GM12892 (cell line): ENCODE data around the gene TAPBPL.
"Not testable (repeated sequence)": the region's sequence is repeated elsewhere in the genome, so short reads cannot be mapped to it uniquely, and the experiment has no call there.

Experiments
- DNase-seq: peaks from one replicate; pipeline ENCODE4 v3.0.0; 2011; ENCODE audit not compliant: insufficient read length
- FAIRE-seq: peaks from 2 replicates; lab custom pipeline; 2011; peaks lifted over from hg19 to GRCh38; lab: Jason Lieb, UNC
- POLR2A ChIP-seq: IDR thresholded peaks from 2 replicates; pipeline ENCODE4 v1.6.1; 2011; ENCODE audit warnings: low read depth, low read length, control low read depth
- POLR2AphosphoS5 ChIP-seq: IDR thresholded peaks from 2 replicates; pipeline ENCODE4 v1.6.1; 2011; ENCODE audit warnings: low read depth, low read length, control low read depth
- TAF1 ChIP-seq: IDR thresholded peaks from 2 replicates; pipeline ENCODE4 v1.6.1; 2011; ENCODE audit warnings: low read depth, mild to moderate bottlenecking, control low read depth, low read length, borderline replicate concordance

The TAPBPL gene

DNA sequence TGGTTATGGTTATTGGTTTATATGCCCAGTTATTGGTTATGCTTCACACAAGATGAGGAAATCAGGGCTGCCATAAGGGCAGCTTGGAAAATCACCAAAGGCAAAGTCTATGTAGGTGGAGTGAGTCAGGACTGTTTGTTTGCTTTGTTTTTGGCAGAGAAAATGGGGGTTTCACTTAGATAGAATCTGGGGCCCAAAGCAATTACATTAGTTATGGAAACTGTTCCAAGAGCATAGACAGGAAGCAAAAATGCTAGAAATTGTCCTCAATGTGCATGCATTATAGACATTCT is 16.4 kb downstream of the TAPBPL start:
- TF ChIP-seq POLR2AphosphoS5 = no peak
- TF ChIP-seq POLR2A = no peak
- no peak for TF ChIP-seq TAF1
- DNase-seq (no peak), FAIRE-seq (no peak)

DNA sequence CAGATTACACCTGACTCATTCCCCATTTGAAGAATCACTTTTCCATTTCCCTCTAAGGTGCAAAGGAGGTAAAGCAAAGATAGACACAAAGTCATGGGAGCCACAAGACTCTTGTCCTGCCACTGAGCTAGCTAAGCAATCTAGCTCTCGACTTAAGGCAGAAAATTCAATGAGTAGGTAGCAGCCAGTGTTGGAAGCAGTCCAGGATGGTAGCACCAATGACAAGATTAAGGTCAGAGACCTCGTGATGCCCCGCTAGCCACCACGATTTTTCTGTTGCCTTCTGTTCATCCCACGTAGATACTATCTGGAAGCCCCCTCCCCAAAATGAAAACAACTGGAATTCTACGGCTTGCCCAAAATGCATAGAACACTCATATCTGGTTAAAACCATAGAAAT is 17.2 kb downstream of the TAPBPL start:
- DNase-seq (no peak), FAIRE-seq (no peak)
- TF ChIP-seq TAF1 (no peak), POLR2AphosphoS5 (no peak), POLR2A (no peak)

DNA sequence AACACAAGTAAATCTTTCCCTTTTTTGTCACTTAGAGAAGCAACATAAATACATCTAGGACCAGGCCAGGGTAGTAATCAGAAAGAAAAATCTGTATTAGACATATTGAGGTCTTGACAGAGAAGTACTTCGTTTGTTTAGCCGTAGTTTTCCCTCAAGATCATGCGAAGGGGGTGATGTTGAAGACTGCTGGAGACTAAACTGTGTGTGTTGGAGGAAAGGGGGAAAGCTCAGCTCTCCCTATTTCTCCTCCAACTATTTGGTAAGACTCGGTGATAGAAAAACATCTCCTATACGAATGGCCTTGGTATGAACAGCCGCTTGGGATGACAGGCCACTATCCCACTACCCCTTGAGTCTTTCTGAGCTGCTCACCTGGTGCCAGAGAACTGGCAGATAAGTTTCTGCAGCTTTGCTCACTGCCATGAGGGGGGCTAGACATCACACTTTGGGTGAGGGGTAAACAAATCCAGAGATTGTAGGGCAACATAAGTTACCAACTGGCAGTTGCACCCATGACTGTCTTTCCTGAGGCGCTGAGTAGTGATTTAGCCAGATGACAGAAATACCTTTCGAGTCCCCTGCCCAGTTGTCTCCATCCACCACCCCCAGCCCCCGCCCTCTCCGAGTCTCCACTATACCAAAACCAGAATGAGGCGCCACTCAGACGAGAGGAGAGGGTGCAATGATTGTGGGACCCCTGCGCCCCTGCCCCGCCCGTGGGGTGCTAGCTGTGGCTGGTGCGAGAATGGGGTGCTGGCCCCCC is 17.9 kb downstream of the TAPBPL start:
- peak; percentile 5 for FAIRE-seq
- TF ChIP-seq POLR2AphosphoS5 = no peak
- TF ChIP-seq POLR2A = no peak
- TF ChIP-seq TAF1 = no peak
- no peak for DNase-seq

DNA sequence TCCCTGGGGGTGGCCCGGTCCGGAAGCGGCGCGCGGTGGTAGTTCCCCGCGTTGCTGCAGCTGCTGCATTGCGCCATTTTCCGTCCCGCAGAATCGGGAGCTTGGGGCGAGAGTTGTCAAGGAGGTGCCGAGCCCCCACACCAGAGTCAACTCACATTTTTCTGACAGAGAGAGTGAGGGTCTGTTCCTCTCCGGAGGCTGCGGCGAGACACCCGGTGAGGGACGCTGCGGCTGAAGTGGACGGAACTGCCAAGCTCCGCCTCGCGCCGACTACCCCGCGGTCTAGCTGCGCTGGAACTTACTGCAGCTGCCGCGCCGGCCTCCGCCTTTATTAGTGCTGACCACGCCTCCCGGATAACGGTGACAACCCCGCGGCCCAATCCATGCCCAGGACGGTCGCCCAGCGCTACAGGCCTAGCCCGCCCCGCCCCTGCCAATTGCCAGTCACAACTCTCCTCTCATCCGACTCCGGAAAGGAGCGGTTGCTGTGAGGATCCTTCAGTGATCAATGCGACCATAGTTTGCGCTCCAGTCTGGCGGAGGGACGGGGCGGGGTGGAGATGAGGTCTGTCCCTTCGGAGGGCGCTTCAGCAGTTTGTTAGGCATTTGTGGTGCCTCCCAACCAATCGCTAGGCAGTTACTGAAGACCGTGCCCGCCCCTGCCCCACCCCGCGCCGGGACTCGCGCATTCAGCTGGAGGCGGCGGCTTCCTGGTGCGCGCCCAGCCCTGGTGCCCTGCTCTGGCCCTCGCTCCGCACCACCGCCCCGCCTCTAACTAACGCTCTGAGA is 18.7 kb downstream of the TAPBPL start, which contains the start of gene VAMP1:
TSS of gene VAMP1 (minus strand) at position 303 of the 789 bp plus-strand sequence. CDS start at position 157, 146 bp downstream.
- FAIRE-seq = peak; percentile 98
- peak; percentile 94 for DNase-seq
- peak; percentile 100 for TF ChIP-seq POLR2AphosphoS5
- TF ChIP-seq POLR2A = peak; percentile 100
- TF ChIP-seq TAF1 = peak; percentile 96

DNA sequence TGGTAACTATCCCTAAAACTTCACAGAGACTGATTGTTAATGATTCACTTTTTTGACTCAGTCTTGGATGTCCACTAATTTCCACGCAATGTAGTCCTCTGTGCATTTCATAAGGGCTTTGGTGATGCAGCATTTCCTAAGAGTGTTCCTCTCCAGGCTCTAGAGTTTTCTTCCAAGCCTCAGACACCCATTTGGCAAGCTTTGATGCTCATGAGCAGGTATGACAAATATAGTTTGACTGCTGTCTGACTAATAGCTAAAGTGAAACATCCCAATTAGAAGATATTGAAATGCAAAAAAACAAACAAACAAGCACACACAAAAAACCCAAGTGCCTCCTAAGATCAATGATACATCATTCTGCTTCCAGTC is 20.1 kb downstream of the TAPBPL start:
- TF ChIP-seq POLR2A = no peak
- no peak for TF ChIP-seq POLR2AphosphoS5
- TF ChIP-seq TAF1 = no peak
- FAIRE-seq = no peak
- DNase-seq = no peak

DNA sequence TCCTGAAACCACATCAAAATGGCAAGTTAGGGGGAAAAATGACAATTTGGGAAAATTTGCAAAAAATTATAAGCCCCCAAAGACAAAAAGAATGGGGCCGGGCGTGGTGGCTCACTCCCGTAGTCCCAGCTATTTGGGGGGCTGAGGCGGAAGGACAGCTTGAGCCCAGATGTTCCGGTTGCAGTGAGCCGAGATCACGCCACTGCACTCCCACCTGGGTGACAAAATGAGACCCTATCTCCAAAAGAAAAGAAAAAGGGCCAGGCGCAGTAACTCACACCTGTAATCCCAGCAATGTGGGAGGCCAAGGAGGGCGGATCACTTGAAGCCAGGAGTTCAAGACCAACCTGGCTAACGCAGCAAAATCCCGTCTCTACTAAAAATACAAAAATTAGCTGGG is 20.6 kb downstream of the TAPBPL start:
- TF ChIP-seq POLR2A = no peak
- no peak for TF ChIP-seq TAF1
- TF ChIP-seq POLR2AphosphoS5 = no peak
- no peak for DNase-seq
- no peak for FAIRE-seq

DNA sequence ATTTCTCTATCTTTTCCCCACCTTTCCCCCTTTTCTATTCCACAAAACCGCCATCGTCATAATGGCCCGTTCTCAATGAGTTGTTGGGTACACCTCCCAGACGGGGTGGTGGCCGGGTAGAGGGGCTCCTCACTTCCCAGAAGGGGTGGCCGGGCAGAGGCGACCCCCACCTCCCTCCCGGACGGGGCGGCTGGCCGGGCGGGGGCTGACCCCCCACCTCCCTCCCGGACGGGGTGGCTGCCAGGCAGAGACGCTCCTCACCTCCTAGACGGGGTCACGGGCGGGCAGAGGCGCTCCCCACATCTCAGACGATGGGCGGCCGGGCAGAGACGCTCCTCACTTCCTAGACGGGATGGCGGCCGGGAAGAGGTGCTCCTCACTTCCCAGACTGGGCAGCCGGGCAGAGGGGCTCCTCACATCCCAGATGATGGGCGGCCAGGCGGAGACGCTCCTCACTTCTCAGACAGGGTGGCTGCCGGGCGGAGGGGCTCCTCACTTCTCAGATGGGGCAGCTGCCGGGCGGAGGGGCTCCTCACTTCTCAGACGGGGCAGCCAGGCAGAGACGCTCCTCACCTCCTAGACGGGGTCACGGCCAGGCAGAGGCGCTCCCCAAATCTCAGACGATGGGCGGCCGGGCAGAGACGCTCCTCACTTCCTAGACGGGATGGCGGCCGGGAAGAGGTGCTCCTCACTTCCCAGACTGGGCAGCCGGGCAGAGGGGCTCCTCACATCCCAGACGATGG is 23.6 kb downstream of the TAPBPL start:
- DNase-seq, FAIRE-seq: not testable (repeated sequence)

DNA sequence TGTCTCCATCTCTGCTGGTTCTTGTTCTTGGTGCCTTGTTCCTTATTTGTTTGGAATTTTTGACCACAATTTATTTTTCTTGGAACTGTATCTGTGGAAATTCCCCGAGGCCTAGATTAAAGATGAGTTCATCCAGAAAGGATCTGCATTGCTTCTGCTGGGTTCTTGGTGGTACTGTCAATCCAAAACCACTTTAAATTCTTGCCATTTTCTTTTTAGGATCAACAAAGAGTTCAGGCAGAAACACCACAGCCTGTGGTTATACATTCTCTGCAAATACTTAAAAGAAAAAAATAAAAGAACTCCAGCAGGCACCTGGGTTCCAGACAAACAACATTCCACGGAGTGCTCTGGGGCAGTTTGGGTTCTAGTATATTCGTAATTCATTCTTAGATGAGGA is 24.6 kb downstream of the TAPBPL start:
- no peak for DNase-seq
- no peak for FAIRE-seq
- no peak for TF ChIP-seq TAF1
- TF ChIP-seq POLR2AphosphoS5 = no peak
- TF ChIP-seq POLR2A = no peak

DNA sequence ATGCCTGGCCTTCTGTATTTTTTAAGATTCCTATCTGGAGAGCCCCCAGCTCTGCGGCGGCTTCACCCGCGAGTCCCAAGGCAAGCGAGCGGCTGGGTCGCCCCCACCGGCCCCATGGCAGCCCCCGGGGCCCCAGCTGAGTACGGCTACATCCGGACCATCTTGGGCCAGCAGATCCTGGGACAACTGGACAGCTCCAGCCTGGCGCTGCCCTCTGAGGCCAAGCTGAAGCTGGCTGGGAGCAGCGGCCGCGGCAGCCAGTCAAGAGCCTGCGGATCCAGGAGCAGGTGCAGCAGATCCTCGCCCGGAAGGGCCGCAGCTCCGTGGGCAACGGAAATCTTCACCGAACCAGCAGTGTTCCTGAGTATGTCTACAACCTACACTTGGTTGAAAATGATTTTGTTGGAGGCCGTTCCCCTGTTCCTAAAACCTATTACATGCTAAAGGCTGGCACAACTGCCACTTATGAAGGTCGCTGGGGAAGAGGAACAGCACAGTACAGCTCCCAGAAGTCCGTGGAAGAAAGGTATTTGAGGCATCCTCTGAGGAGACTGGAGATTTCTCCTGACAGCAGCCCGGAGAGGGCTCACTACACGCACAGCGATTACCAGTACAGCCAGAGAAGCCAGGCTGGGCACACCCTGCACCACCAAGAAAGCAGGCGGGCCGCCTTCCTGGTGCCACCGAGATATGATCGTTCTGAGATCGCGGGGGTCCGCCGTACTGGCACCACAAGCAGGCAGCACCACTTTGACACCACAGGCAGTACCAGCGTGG is 25.9 kb downstream of the TAPBPL start:
- DNase-seq, FAIRE-seq: not testable (repeated sequence)

DNA sequence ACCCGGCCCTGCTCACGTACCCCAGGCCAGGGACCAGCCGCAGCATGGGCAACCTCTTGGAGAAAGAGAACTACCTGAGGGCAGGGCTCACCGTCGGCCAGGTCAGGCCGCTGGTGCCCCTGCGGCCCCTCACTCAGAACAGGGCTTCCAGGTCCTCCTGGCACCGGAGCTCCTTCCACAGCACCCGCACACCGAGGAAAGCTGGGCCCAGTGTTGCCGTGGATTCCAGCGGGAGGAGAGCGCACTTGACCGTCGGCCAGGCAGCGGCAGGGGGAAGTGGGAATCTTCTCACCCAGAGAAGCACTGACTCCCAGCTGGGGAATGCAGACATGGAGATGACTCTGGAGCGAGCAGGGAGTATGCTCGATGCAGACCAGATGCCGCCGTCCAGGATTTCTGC is 26.6 kb downstream of the TAPBPL start:
- DNase-seq (no peak), FAIRE-seq (no peak)

DNA sequence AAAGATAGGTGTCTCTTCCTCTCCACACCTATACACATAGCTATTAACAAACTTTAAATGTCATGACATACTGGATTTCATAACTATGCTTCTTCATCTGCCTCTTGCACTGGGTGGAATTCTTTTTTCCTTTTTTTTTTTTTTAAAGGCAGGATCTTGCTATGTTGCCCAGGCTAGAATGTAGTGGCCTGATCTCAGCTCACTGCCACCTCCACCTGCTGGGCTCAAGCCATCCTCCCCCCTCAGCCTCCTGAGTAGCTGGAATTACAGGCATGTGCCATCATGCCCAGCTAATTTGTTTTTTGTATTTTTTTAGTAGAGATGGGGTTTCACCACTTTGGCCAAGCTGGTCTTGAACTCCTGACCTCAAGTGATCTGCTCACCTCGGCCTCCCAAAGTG is 36.4 kb downstream of the TAPBPL start:
- no peak for FAIRE-seq
- DNase-seq = no peak
- no peak for TF ChIP-seq POLR2A
- TF ChIP-seq TAF1 = no peak
- no peak for TF ChIP-seq POLR2AphosphoS5

More for the DNA sequence above, 26.6 kb downstream of the TAPBPL start:
- TF ChIP-seq POLR2AphosphoS5 = no peak
- no peak for TF ChIP-seq TAF1
- TF ChIP-seq POLR2A = no peak
